Neural cell (in vitro differentiated cells): ENCODE measurements around the gene RSL24D1. TPM values are rescaled to one million over a fixed set of nuclear protein-coding genes. Genes with fewer than 3 reads are reported as not detected.

Experiments used
- H2AFZ ChIP-seq: fragments of 200-600, 300-800 bp; sonication (generic), shearing (Covaris generic); 2 replicates; pipeline ENCODE4 v1.6.0; 2014; ENCODE audit warnings: low read depth, mild to moderate bottlenecking, antibody characterized with exemption, low read length, moderate library complexity
- H3F3A ChIP-seq: fragments of 200-600 bp; shearing (Covaris generic); 2 replicates; pipeline ENCODE4 v1.6.1; 2016; ENCODE audit warnings: mild to moderate bottlenecking, moderate library complexity, mixed read lengths, antibody characterized with exemption, low read length; ENCODE audit not compliant: insufficient read depth, poor library complexity, severe bottlenecking
- H3K27ac ChIP-seq: fragments of 200-600, 300-800 bp; sonication (generic), shearing (Covaris generic); 2 replicates; pipeline ENCODE4 v1.5.1; 2014; ENCODE audit warnings: mild to moderate bottlenecking, low read length, moderate library complexity
- H3K27me3 ChIP-seq: fragments of 300-800, 200-600 bp; sonication (generic), shearing (Covaris generic); 2 replicates; pipeline ENCODE4 v1.6.0; 2014; ENCODE audit warnings: mild to moderate bottlenecking, low read depth, low read length, moderate library complexity; ENCODE audit not compliant: insufficient read depth
- H3K36me3 ChIP-seq: fragments of 300-800, 200-600 bp; sonication (generic), shearing (Covaris generic); 2 replicates; pipeline ENCODE4 v1.5.1; 2014; ENCODE audit warnings: mild to moderate bottlenecking, antibody characterized with exemption, low read length, moderate library complexity; ENCODE audit not compliant: insufficient read depth
- H3K4me2 ChIP-seq: fragments of 300-800, 200-600 bp; sonication (generic), shearing (Covaris generic); 2 replicates; pipeline ENCODE4 v1.6.0; 2014; ENCODE audit warnings: mild to moderate bottlenecking, low read length
- H3K4me3 ChIP-seq: fragments of 300-800, 200-600 bp; sonication (generic), shearing (Covaris generic); 2 replicates; pipeline ENCODE4 v1.5.1; 2014; ENCODE audit warnings: mild to moderate bottlenecking, low read length, moderate library complexity
- H3K79me2 ChIP-seq: fragments of 200-600 bp; shearing (Covaris generic); replicated peaks from 2 replicates; pipeline ENCODE4 v1.6.0; 2014; ENCODE audit warnings: mild to moderate bottlenecking, low read length, moderate library complexity; ENCODE audit not compliant: insufficient read depth
- H3K9ac ChIP-seq: fragments of 300-800, 200-600 bp; sonication (generic), shearing (Covaris generic); 2 replicates; pipeline ENCODE4 v1.6.1; 2016; ENCODE audit warnings: mild to moderate bottlenecking, low read length, mixed read lengths
- H3K9me2 ChIP-seq: fragments of 200-600 bp; shearing (Covaris generic); 2 replicates; pipeline ENCODE4 v1.6.1; 2016; ENCODE audit warnings: mild to moderate bottlenecking, low read length, mixed read lengths; ENCODE audit not compliant: insufficient read depth
- H3K9me3 ChIP-seq: fragments of 200-600, 300-800 bp; sonication (generic), shearing (Covaris generic); 2 replicates; pipeline ENCODE4 v1.6.1; 2016; ENCODE audit warnings: mild to moderate bottlenecking, mixed run types, low read length, moderate library complexity, mixed read lengths
- H4K20me1 ChIP-seq: fragments of 200-600 bp; shearing (Covaris generic); 2 replicates; pipeline ENCODE4 v1.6.1; 2016; ENCODE audit warnings: mild to moderate bottlenecking, mixed run types; ENCODE audit not compliant: insufficient read depth
- EP300 ChIP-seq: fragments of 450-650 bp; conservative IDR thresholded peaks from 2 replicates; pipeline ENCODE4 v1.6.1; 2014; ENCODE audit warnings: antibody characterized with exemption, mild to moderate bottlenecking, moderate library complexity; ENCODE audit not compliant: poor library complexity, severe bottlenecking
- EZH2 ChIP-seq: fragments of 200-600, 300-800 bp; shearing (Covaris generic), sonication (generic); IDR thresholded peaks from 2 replicates; pipeline ENCODE4 v1.6.1; 2014; ENCODE audit warnings: antibody characterized with exemption, low read length, borderline replicate concordance, mild to moderate bottlenecking; ENCODE audit not compliant: insufficient read depth, poor library complexity, severe bottlenecking
- MXI1 ChIP-seq: fragments of 450-650 bp; conservative IDR thresholded peaks from 2 replicates; pipeline ENCODE4 v1.6.1; 2014; ENCODE audit warnings: antibody characterized with exemption, mild to moderate bottlenecking; ENCODE audit not compliant: poor library complexity, severe bottlenecking
- POLR2AphosphoS5 ChIP-seq: IDR thresholded peaks from 2 replicates; pipeline ENCODE4 v1.6.1; 2012
- RAD21 ChIP-seq: fragments of 450-650 bp; conservative IDR thresholded peaks from 2 replicates; pipeline ENCODE4 v1.6.1; 2014; ENCODE audit warnings: antibody characterized with exemption, mild to moderate bottlenecking, moderate library complexity
- SMC3 ChIP-seq: fragments of 450-650 bp; conservative IDR thresholded peaks from 2 replicates; pipeline ENCODE4 v1.6.1; 2014; ENCODE audit warnings: antibody characterized with exemption, mild to moderate bottlenecking, moderate library complexity; ENCODE audit not compliant: poor library complexity
- TAF1 ChIP-seq: IDR thresholded peaks from 2 replicates; pipeline ENCODE4 v1.6.1; 2012; ENCODE audit warnings: low read depth
- polyA plus RNA-seq: library from polyadenylated mRNA; depleted of rRNA; stranded (reverse); fragments of >200 nt; gene quantifications from 2 replicates; pipeline ENCODE4 v1.2.3, GENCODE V29; 2014
- TF ChIP-seq, protein P1 (sequence below): fragments of 450-650 bp; IDR thresholded peaks from 2 replicates; pipeline ENCODE4 v1.5.1; 2014; ENCODE audit warnings: antibody characterized with exemption, mild to moderate bottlenecking, moderate library complexity; ENCODE audit not compliant: poor library complexity, severe bottlenecking
- TF ChIP-seq, protein P2 (sequence below): IDR thresholded peaks from 2 replicates; pipeline ENCODE4 v1.6.1; 2012; ENCODE audit warnings: borderline replicate concordance

RSL24D1 gene
- polyA plus RNA-seq, 1 donor from 2014 or later: 227 TPM

DNA sequence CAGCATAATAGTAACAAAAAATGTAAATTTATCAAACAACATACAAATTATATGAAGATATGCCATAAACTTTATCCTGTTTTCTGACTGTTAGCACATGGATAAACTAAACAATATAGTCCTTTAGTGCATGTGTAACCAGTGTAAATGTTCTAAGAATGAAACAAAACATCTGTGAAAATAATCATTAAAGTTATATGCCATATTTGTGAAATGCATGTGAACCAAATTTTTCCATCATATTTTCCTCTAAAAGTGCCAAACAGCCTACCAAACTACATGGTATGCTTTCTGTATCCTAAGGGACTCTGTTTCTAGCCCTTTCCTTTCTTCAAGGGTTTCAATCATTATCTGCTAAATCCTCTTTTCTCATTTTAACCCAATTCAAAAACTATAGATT lies 23.9 kb upstream of the RSL24D1 start:
- Histone ChIP-seq H3K9me2 (no peaks in the 10 kb centered on the region), H3K27ac (no peak overlapping the region), H3K9ac (no peak overlapping the region), H3K9me3 (no peaks in the 10 kb centered on the region), H3F3A (no peaks in the 10 kb centered on the region), H3K4me3 (no peak overlapping the region), H2AFZ (no peak overlapping the region), H3K27me3 (no peaks in the 10 kb centered on the region), H3K36me3 (no peaks in the 10 kb centered on the region), H4K20me1 (no peaks in the 10 kb centered on the region), H3K79me2 (no peaks in the 10 kb centered on the region), H3K4me2 (no peak overlapping the region)
- no peak for TF ChIP-seq RAD21
- TF ChIP-seq POLR2AphosphoS5: no peak
- no peak for TF ChIP-seq EP300

DNA sequence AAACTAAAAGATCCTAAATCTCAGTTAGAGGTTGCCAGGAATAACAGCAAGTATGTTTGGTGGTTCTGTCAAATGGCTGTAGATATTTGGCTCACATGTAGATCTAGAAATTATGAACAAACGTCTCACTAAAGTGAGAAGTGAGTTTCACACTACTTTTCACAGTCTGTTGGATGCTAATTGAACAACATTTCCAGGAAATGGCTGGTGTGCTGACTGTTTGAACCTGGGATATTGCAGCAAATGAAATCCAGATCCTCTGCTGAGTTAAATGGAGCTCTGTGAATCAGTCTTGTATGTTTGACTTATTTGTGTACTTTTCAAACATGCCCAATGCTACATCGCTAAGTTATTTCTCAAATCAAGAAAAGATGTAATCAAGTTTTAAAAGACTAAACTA lies 21.3 kb upstream of the RSL24D1 start:
- Histone ChIP-seq H3K27ac (no peak overlapping the region), H2AFZ (no peak overlapping the region), H3K4me2 (no peak overlapping the region), H3K9ac (no peak overlapping the region), H3K9me2 (no peaks in the 10 kb centered on the region), H3K36me3 (no peaks in the 10 kb centered on the region), H3K4me3 (no peak overlapping the region), H3K79me2 (no peaks in the 10 kb centered on the region), H3K9me3 (no peaks in the 10 kb centered on the region), H4K20me1 (no peaks in the 10 kb centered on the region), H3K27me3 (no peaks in the 10 kb centered on the region), H3F3A (no peaks in the 10 kb centered on the region)
- TF ChIP-seq MXI1 (no peak), POLR2AphosphoS5 (no peak), EZH2 (no peak), SMC3 (no peak), TAF1 (no peak), EP300 (no peak), RAD21 (no peak)
- TF ChIP-seq, protein P1, sequence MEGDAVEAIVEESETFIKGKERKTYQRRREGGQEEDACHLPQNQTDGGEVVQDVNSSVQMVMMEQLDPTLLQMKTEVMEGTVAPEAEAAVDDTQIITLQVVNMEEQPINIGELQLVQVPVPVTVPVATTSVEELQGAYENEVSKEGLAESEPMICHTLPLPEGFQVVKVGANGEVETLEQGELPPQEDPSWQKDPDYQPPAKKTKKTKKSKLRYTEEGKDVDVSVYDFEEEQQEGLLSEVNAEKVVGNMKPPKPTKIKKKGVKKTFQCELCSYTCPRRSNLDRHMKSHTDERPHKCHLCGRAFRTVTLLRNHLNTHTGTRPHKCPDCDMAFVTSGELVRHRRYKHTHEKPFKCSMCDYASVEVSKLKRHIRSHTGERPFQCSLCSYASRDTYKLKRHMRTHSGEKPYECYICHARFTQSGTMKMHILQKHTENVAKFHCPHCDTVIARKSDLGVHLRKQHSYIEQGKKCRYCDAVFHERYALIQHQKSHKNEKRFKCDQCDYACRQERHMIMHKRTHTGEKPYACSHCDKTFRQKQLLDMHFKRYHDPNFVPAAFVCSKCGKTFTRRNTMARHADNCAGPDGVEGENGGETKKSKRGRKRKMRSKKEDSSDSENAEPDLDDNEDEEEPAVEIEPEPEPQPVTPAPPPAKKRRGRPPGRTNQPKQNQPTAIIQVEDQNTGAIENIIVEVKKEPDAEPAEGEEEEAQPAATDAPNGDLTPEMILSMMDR: no peak
- TF ChIP-seq, protein P2, sequence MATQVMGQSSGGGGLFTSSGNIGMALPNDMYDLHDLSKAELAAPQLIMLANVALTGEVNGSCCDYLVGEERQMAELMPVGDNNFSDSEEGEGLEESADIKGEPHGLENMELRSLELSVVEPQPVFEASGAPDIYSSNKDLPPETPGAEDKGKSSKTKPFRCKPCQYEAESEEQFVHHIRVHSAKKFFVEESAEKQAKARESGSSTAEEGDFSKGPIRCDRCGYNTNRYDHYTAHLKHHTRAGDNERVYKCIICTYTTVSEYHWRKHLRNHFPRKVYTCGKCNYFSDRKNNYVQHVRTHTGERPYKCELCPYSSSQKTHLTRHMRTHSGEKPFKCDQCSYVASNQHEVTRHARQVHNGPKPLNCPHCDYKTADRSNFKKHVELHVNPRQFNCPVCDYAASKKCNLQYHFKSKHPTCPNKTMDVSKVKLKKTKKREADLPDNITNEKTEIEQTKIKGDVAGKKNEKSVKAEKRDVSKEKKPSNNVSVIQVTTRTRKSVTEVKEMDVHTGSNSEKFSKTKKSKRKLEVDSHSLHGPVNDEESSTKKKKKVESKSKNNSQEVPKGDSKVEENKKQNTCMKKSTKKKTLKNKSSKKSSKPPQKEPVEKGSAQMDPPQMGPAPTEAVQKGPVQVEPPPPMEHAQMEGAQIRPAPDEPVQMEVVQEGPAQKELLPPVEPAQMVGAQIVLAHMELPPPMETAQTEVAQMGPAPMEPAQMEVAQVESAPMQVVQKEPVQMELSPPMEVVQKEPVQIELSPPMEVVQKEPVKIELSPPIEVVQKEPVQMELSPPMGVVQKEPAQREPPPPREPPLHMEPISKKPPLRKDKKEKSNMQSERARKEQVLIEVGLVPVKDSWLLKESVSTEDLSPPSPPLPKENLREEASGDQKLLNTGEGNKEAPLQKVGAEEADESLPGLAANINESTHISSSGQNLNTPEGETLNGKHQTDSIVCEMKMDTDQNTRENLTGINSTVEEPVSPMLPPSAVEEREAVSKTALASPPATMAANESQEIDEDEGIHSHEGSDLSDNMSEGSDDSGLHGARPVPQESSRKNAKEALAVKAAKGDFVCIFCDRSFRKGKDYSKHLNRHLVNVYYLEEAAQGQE: no peak

DNA sequence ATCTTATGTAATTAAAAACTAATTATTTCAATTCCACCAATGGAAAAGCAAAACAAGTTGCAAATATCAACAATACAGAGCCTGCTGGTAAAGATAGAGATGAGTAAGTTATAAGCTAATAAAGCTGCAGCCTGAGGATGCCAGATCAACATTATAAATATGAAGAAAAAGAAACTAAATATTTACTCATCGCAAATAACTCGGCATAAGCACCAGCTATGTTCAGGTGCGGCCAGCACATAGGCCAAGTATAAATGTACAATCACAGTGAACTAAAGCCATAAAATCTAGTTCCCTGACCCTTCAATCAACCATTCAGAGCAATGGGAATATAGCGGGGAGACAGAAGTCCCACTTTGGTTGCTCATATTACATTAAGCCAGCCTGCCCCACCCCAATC lies 7.7 kb upstream of the RSL24D1 start:
- Histone ChIP-seq H3K27me3 (no peaks in the 10 kb centered on the region), H3K9ac (no peak overlapping the region), H3K4me3 (no peak overlapping the region), H3K36me3 (no peaks in the 10 kb centered on the region), H3F3A (no peaks in the 10 kb centered on the region), H3K79me2 (no peaks in the 10 kb centered on the region), H3K9me3 (no peaks in the 10 kb centered on the region), H3K4me2 (no peak overlapping the region), H2AFZ (no peak overlapping the region), H3K27ac (no peak overlapping the region), H4K20me1 (no peaks in the 10 kb centered on the region), H3K9me2 (no peaks in the 10 kb centered on the region)
- no peak for TF ChIP-seq MXI1
- TF ChIP-seq TAF1: no peak
- TF ChIP-seq, protein P2: no peak
- no peak for TF ChIP-seq POLR2AphosphoS5
- no peak for TF ChIP-seq EZH2
- no peak for TF ChIP-seq SMC3
- no peak for TF ChIP-seq EP300
- TF ChIP-seq RAD21: no peak
